T-helper 17 cell (primary cell): Measurements from ENCODE around the gene GDF2. TPM values are rescaled to one million over a fixed set of nuclear protein-coding genes. Genes with fewer than 3 reads are reported as not detected.
A peak's percentile ranks its signal among the peaks of the same experiment; 100 is the strongest.

Source experiments
- ATAC-seq: fragments of 150-1000 bp; cut with Tn5 transposase; 2 replicates; pipeline ENCODE4 v1.10.0; 2021; ENCODE audit warnings: mild to moderate bottlenecking, moderate library complexity
- DNase-seq, 3 donors: peaks; one replicate each; pipeline versions ENCODE4 v3.0.0 to v3.0.0-alpha.2; 2020 to 2021
- H3K9me3 ChIP-seq: one replicate; pipeline ENCODE4 v1.7.0; 2013; ENCODE audit warnings: low read length, mild to moderate bottlenecking; ENCODE audit not compliant: control insufficient read depth, poor library complexity, severe bottlenecking
- H3K27ac Mint-ChIP-seq: one replicate; pipeline ENCODE4 v1.8.0; 2022; ENCODE audit warnings: mild to moderate bottlenecking, moderate library complexity, mixed read lengths
- H3K27me3 Mint-ChIP-seq: one replicate; pipeline ENCODE4 v1.8.0; 2022; ENCODE audit warnings: mixed read lengths
- H3K36me3 Mint-ChIP-seq: one replicate; pipeline ENCODE4 v1.8.0; 2022; ENCODE audit warnings: low read depth, mixed read lengths
- H3K4me1 Mint-ChIP-seq: one replicate; pipeline ENCODE4 v1.8.0; 2022; ENCODE audit warnings: mild to moderate bottlenecking, mixed read lengths
- H3K4me3 Mint-ChIP-seq: one replicate; pipeline ENCODE4 v1.8.0; 2022; ENCODE audit warnings: mild to moderate bottlenecking, moderate library complexity, mixed read lengths
- total RNA-seq, 4 donors: library from RNA in 2 of 4; stranded (reverse) in 2 of 4; gene quantifications; one replicate each; pipeline ENCODE4 v1.2.3 and lab custom pipeline; 2022 to 2026

GDF2 gene
- total RNA-seq, 2 donors from 2014 or later: not detected

- Mint-ChIP-seq H3K27ac (no peak overlapping the region), H3K36me3 (no peaks in the 10 kb centered on the region), H3K27me3 (no peaks in the 10 kb centered on the region), H3K4me3 (no peak overlapping the region), H3K4me1 (peaks cover 22% of the 10 kb centered on the region)
- no peak for ATAC-seq
- no peak for DNase-seq
- H3K9me3 ChIP-seq: no peaks in the 10 kb centered on the region
Measured at GRCh38 chr10:47309408-47310089, 12.7 kb upstream of the GDF2 start.

GRCh38 chr10:47310090-47310505, 12.2 kb upstream of the GDF2 start:
- no peak for ATAC-seq
- no peak overlapping the region for H3K4me3 Mint-ChIP-seq
- H3K9me3 ChIP-seq: no peaks in the 10 kb centered on the region
- no peaks in the 10 kb centered on the region for H3K36me3 Mint-ChIP-seq
- no peaks in the 10 kb centered on the region for H3K27me3 Mint-ChIP-seq
- peaks cover 20% of the 10 kb centered on the region for H3K4me1 Mint-ChIP-seq
- H3K27ac Mint-ChIP-seq: no peak overlapping the region
- no peak for DNase-seq

DNA sequence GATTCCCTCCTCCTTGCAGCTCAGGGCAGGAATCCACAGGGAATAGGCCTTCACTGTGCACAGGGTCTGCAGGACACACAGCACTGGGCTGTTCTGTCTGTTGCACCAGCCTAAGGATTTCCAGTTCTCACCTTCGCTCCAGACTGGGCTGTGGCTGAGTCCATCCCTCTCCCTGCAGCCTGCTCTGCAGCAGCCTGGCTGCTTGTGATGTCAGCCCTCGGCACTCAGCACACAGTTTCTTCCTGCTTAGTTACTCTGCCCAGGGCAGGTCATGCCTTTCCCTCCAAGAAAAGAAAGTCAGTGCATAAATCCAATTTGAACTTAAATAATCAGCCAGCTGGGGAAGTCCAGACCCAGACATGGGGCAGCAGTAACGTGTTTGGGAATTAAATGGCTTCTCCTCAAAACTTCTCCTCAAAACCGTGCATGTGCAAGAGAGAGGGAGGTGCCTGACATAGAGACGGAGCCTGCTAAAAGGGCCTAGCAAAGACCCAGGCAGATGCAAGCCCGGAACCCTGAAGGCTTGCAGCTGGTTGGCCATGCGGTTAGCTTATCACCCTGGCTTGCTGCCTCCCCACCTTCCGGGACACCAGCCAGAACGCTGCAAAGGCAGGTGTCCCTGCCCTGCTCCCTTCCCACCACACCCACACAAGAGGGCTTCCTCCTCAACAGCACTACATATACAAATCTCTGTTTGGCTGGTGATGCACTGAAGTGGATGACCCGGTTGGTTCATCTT, 10.9 kb upstream of the GDF2 start:
- no peaks in the 10 kb centered on the region for H3K9me3 ChIP-seq
- H3K4me3 Mint-ChIP-seq: peak overlapping the region; percentile 66
- H3K36me3 Mint-ChIP-seq: no peaks in the 10 kb centered on the region
- H3K27me3 Mint-ChIP-seq: peaks cover 6% of the 10 kb centered on the region
- ATAC-seq (peak; percentile 79), DNase-seq (peak in 2 of 3 donors; percentile 17)
- H3K4me1 Mint-ChIP-seq: peaks cover 19% of the 10 kb centered on the region
- peak overlapping the region; percentile 61 for H3K27ac Mint-ChIP-seq

DNA sequence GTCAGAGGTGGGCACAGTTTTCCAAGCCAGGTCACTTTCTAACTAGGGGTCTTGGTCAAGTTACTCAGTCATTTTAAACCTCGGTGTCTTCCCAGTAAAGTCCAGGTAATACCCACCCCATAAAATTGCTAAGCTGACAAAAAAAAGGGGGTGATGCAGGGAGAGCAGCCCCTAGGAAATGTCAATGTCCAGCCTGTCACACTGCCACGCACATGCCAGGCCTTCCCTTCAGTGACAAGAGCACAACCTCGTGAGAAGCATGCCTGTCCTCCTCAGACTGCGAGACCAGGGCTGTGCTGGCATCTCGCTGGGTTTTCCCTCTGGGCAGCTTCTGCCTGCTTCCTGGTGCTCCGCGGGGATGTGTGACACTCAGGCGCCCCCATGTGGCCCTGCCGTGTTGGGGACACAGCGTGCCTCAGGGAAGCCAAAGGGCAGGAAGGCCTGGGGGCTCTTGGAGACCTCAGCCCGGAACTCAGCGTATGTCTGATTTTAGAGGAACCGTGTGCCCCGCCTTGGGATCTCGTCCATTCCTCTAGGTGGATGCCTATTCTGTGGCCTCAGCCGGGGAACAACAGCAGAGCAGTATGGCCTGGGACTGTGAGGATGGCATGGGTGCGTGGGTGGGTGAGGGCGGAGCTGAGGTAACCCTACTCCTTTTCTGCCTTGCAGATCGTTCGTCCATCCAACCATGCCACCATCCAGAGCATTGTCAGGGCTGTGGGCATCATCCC, 10.2 kb upstream of the GDF2 start:
- H3K9me3 ChIP-seq: no peaks in the 10 kb centered on the region
- Mint-ChIP-seq H3K27ac (peak overlapping the region; percentile 61), H3K36me3 (no peaks in the 10 kb centered on the region), H3K27me3 (peaks cover 9% of the 10 kb centered on the region), H3K4me3 (peak overlapping the region; percentile 66), H3K4me1 (peaks cover 16% of the 10 kb centered on the region)
- ATAC-seq (peak; percentile 90), DNase-seq (peak; percentile 52 to 72 (median 61))

GRCh38 chr10:47312663-47312995, 9.6 kb upstream of the GDF2 start:
- H3K36me3 Mint-ChIP-seq: no peaks in the 10 kb centered on the region
- H3K27ac Mint-ChIP-seq: no peak overlapping the region
- H3K9me3 ChIP-seq: no peaks in the 10 kb centered on the region
- H3K4me3 Mint-ChIP-seq: no peak overlapping the region
- H3K27me3 Mint-ChIP-seq: peaks cover 12% of the 10 kb centered on the region
- DNase-seq (no peak), ATAC-seq (no peak)
- H3K4me1 Mint-ChIP-seq: peaks cover 16% of the 10 kb centered on the region

DNA sequence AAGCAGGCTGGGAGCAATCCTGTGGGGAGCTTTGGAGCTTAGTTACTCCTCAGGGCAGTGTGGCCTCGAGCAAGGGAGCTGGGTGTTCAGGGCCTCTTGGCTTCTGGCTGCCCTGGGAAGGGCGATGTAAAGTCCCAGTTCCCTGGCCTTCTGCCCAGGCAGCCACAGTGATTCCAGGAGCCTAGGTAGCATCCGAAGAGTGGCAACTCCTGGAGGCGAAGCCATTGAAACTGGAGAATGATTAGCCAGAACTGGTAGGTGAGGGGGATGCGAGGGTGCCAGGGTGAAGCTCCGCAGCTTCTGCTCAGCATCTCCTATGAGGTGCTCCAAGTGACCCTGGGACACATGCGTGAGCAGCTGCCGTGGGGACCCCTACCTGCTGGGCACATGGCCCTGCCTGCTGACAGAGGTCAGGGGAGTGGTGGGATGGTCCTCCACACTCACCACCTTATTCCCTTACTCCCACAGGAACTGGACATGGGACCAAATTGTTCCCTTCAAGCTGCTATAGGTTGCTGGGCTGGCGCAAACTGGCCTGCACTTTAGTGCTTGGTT, 7.8 kb upstream of the GDF2 start:
- ATAC-seq: no peak
- H3K27me3 Mint-ChIP-seq: peaks cover 19% of the 10 kb centered on the region
- no peak overlapping the region for H3K27ac Mint-ChIP-seq
- H3K9me3 ChIP-seq: no peaks in the 10 kb centered on the region
- H3K4me3 Mint-ChIP-seq: no peak overlapping the region
- peaks cover 13% of the 10 kb centered on the region for H3K4me1 Mint-ChIP-seq
- no peaks in the 10 kb centered on the region for H3K36me3 Mint-ChIP-seq
- DNase-seq: no peak

- Mint-ChIP-seq H3K27me3 (peaks cover 23% of the 10 kb centered on the region), H3K4me1 (peaks cover 12% of the 10 kb centered on the region), H3K36me3 (no peaks in the 10 kb centered on the region), H3K4me3 (no peak overlapping the region), H3K27ac (no peak overlapping the region)
- no peaks in the 10 kb centered on the region for H3K9me3 ChIP-seq
- ATAC-seq: no peak
- no peak for DNase-seq
Measured at GRCh38 chr10:47315421-47315820, 6.8 kb upstream of the GDF2 start.

DNA sequence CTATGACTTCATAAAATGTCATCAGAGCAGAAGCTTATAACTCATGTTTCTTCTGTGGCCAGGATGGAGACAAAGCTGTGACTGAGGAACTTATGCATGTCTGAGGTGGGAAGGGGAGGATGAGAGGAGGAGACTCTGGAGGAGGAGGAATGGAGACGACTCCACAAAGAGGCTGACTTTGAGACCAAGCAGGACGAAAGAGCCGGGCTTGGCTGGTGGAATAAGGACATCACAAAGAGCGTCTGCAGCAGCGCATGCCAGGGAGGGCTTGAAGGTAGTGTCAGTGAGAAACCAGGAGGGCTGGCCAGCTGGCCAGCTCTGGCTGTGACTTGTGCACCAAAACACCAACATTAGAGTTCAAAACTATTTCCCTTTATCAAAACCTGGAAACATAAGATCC, 6.1 kb upstream of the GDF2 start:
- ATAC-seq (no peak), DNase-seq (no peak)
- Mint-ChIP-seq H3K4me3 (no peak overlapping the region), H3K36me3 (no peaks in the 10 kb centered on the region), H3K27ac (no peak overlapping the region), H3K4me1 (peaks cover 15% of the 10 kb centered on the region), H3K27me3 (peaks cover 28% of the 10 kb centered on the region)
- no peaks in the 10 kb centered on the region for H3K9me3 ChIP-seq

DNA sequence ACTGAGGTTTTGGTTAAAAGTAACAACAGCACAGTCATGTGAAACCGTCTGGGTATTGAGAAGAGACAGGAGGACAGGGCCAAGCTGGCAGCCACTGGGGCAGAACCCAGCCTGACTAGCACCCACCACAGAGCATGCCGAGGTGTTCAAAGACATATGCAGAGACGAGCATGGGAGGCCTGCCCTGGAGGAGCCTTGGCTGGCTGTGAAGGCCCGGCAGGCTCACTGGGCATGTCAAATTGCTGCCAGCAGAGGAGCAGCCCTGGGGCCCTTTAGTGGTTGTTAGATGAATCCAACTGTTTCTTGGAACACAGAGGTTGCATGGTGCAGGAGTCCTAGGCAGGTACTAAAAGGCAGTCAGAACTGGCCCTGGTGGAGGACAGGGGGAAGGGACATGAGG, 5.0 kb upstream of the GDF2 start:
- no peak for ATAC-seq
- Mint-ChIP-seq H3K4me1 (peaks cover 5% of the 10 kb centered on the region), H3K27me3 (peaks cover 39% of the 10 kb centered on the region), H3K36me3 (no peaks in the 10 kb centered on the region), H3K4me3 (no peak overlapping the region), H3K27ac (no peak overlapping the region)
- no peak for DNase-seq
- H3K9me3 ChIP-seq: no peaks in the 10 kb centered on the region

- no peak overlapping the region for H3K4me3 Mint-ChIP-seq
- peaks cover 5% of the 10 kb centered on the region for H3K4me1 Mint-ChIP-seq
- peaks cover 43% of the 10 kb centered on the region for H3K27me3 Mint-ChIP-seq
- H3K36me3 Mint-ChIP-seq: no peaks in the 10 kb centered on the region
- no peak overlapping the region for H3K27ac Mint-ChIP-seq
- DNase-seq: no peak
- H3K9me3 ChIP-seq: no peaks in the 10 kb centered on the region
- no peak for ATAC-seq
Measured at GRCh38 chr10:47318706-47319105, 3.5 kb upstream of the GDF2 start.

DNA sequence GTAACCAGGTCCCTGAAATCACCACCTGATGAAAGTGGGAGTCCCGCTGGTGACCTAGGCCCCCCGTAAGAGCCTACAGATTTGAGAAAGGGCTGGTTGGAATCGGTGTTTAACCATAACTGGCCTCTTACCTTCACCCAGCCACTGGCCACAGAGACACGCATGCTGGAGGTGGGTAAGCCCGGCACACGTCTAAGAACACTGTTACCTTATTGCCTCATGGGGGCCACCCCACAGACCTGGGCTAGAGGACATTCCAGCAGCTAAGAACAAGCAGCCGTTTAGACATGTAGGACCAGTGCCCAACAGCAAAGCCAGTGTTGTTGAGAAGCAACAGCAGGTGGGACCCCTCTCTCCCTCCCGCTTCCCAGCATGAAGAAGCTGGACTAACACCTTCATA, 2.5 kb upstream of the GDF2 start:
- no peak overlapping the region for H3K27ac Mint-ChIP-seq
- no peak for ATAC-seq
- H3K9me3 ChIP-seq: no peaks in the 10 kb centered on the region
- peaks cover 45% of the 10 kb centered on the region for H3K27me3 Mint-ChIP-seq
- no peak overlapping the region for H3K4me3 Mint-ChIP-seq
- no peak for DNase-seq
- peaks cover 5% of the 10 kb centered on the region for H3K4me1 Mint-ChIP-seq
- H3K36me3 Mint-ChIP-seq: no peaks in the 10 kb centered on the region

DNA sequence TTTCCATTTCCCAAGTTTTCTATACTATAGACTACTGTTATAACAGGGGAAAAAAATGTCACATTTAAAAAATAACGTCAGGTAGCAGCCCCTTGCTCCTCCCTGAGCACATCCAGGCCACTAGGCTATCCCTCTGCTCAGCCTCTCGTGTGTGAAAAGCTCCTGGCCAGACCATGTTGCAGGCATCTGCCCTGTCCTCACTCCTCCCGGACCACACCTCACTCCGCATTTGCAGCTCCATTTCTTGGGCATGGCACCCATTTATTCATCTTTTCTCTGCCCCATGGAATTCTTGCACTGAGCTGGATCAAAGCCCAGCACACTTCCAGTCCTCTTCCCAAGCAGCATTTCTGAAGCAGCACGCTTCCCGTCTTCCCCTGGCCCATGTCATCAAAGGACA, 1.4 kb upstream of the GDF2 start:
- DNase-seq: no peak
- Mint-ChIP-seq H3K4me3 (no peak overlapping the region), H3K4me1 (peaks cover 5% of the 10 kb centered on the region), H3K27ac (peak overlapping the region; percentile 60), H3K36me3 (no peaks in the 10 kb centered on the region), H3K27me3 (peaks cover 52% of the 10 kb centered on the region)
- no peak for ATAC-seq
- H3K9me3 ChIP-seq: no peaks in the 10 kb centered on the region

DNA sequence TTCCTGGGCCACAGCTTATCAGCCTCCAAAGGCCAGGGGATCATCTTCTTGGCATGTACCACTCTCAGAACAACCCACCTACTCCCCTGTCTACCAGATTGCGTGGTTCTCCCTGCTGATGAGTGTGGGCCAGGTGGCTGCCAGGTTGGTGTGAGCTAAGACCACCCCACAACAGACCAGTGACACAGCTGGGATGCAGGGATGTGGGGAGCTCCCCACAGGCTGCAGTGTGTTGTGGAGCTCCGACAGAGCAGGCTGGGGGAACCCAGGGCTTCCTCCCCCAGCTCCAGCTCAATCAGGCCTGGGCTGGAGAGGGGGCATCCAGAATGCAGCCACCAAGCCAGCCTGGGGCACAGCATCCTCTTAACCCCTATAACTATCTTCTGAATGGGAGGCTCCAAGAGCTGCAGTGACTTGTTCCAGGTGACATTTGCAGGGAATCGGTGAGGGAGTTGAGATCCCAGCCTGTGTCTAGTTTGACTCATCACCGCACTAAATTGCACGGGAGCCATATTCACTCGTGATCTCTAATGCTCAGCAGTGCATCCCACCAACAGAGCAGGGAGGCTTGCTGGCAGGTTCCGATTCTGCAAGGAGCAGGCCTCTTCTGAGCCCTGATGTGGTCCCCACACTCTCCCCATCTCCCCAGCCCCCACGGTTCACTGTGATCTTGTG, 596 bp upstream of the GDF2 start:
- Mint-ChIP-seq H3K27me3 (peaks cover 47% of the 10 kb centered on the region), H3K36me3 (no peaks in the 10 kb centered on the region), H3K27ac (peak overlapping the region; percentile 60), H3K4me1 (peaks cover 5% of the 10 kb centered on the region), H3K4me3 (no peak overlapping the region)
- ATAC-seq (no peak), DNase-seq (no peak)
- no peaks in the 10 kb centered on the region for H3K9me3 ChIP-seq
